Mucosa of descending colon (tissue), 3 donors: ENCODE data around the gene HTD2. TPM values are rescaled to one million over a fixed set of nuclear protein-coding genes. Genes with fewer than 3 reads are reported as not detected.

Experiments used
- ATAC-seq: fragments of 200-7000 bp; cut with Tn5 transposase; one replicate; pipeline ENCODE4 v1.9.1; 2020; ENCODE audit warnings: mild to moderate bottlenecking, moderate library complexity
- DNase-seq, 3 donors: peaks; one replicate each; pipeline ENCODE4 v3.0.0-alpha.2; 2020
- H3K36me3 ChIP-seq: fragments of 200-600 bp; one replicate; pipeline ENCODE4 v1.8.0; 2021; ENCODE audit warnings: low read depth, mild to moderate bottlenecking
- H3K4me1 ChIP-seq: fragments of 200-600 bp; one replicate; pipeline ENCODE4 v1.8.0; 2021; ENCODE audit warnings: low read depth, mild to moderate bottlenecking
- H3K4me3 ChIP-seq: fragments of 200-600 bp; one replicate; pipeline ENCODE4 v1.8.0; 2021; ENCODE audit warnings: mild to moderate bottlenecking
- H3K9me3 ChIP-seq: fragments of 200-600 bp; one replicate; pipeline ENCODE4 v1.8.0; 2021; ENCODE audit warnings: mild to moderate bottlenecking
- intact Hi-C, 2 donors: fragments of 100-400 bp; cut with DNase I in 1 of 2; cut with micrococcal nuclease in 1 of 2; formaldehyde crosslinking; loops; one replicate each; pipeline versions ENCODE4 v1.11.0 to v1.11.1; 2022; cut with DNase I, micrococcal nuclease
- long read RNA-seq, 2 donors: library from polyadenylated mRNA; unstranded; transcript quantifications; one replicate each; pipeline ENCODE4 v2.0.0, GENCODE V29; 2019 to 2021
- total RNA-seq, 3 donors: library from RNA; stranded (reverse); fragmentation: NEBNext Ultra II Directional in 2 of 3; extraction: Animal tissue kit (Norgen Biotek cat#: 25700) in 2 of 3; gene quantifications; one replicate each; pipeline versions ENCODE4 v1.2.1 to v1.2.4, GENCODE V29; 2021 to 2023
- TF ChIP-seq, protein P1 (sequence below): fragments of 200-600 bp; IDR thresholded peaks from one replicate; pipeline ENCODE4 v1.8.0; 2022; ENCODE audit warnings: antibody characterized with exemption, mild to moderate bottlenecking
- donor health status: DM: no; HTN: no; CAD: no; lungs with moderate emphysema.
- donor health status: DM: no; HTN: no; CAD: no.
- donor health status: DM: no; HTN: yes; CAD: no.

HTD2 gene
- 10 to 100 TPM in 2 of 3 donors, 1 to 10 TPM in 1; 9.7 to 13.7 (median 10.9) TPM for total RNA-seq
- long read RNA-seq, donor 1, transcript HTD2-206 (5 exons, 1,378 nt): minor isoform, 5 of 22 reads
- long read RNA-seq, donor 1, transcript HTD2-201 (5 exons, 1,508 nt): major isoform, 11 of 22 reads
- long read RNA-seq, donor 1, partial matches to known transcripts: 1 of 22 reads
- long read RNA-seq, donor 1, other reads (novel, unspliced or antisense): 4 of 22 reads
- long read RNA-seq, donor 2, transcript HTD2-206 (5 exons, 1,378 nt): major isoform, 6 of 13 reads
- long read RNA-seq, donor 2, transcript HTD2-201 (5 exons, 1,508 nt): major isoform, 6 of 13 reads
- long read RNA-seq, donor 2, partial matches to known transcripts: 0 of 13 reads
- long read RNA-seq, donor 2, other reads (novel, unspliced or antisense): 0 of 13 reads

GRCh38 chr3:58305882-58306711 lies at the start of gene HTD2, which contains the start of gene RPP14:
Gene HTD2, plus strand, starts transcription at chr3:58306520. Its CDS starts 11,094 bp downstream, at chr3:58317614.
Gene RPP14, plus strand, starts transcription at chr3:58306245. Its CDS starts 4,085 bp downstream, at chr3:58310330.
- intact Hi-C loops: no loop called here
- peaks cover 23% of the 10 kb centered on the region for H3K4me1 ChIP-seq
- DNase-seq (peak; percentile 99), ATAC-seq (peak; percentile 97)
- TF ChIP-seq, protein P1, sequence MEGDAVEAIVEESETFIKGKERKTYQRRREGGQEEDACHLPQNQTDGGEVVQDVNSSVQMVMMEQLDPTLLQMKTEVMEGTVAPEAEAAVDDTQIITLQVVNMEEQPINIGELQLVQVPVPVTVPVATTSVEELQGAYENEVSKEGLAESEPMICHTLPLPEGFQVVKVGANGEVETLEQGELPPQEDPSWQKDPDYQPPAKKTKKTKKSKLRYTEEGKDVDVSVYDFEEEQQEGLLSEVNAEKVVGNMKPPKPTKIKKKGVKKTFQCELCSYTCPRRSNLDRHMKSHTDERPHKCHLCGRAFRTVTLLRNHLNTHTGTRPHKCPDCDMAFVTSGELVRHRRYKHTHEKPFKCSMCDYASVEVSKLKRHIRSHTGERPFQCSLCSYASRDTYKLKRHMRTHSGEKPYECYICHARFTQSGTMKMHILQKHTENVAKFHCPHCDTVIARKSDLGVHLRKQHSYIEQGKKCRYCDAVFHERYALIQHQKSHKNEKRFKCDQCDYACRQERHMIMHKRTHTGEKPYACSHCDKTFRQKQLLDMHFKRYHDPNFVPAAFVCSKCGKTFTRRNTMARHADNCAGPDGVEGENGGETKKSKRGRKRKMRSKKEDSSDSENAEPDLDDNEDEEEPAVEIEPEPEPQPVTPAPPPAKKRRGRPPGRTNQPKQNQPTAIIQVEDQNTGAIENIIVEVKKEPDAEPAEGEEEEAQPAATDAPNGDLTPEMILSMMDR: peak; percentile 98
- H3K36me3 ChIP-seq: no peaks in the 10 kb centered on the region
- no peaks in the 10 kb centered on the region for H3K9me3 ChIP-seq
- peak within 1 kb of the TSS; percentile 56 for H3K4me3 ChIP-seq

GRCh38 chr3:58258392-58259055 lies 47.8 kb upstream of the HTD2 start:
- Histone ChIP-seq H3K9me3 (no peaks in the 10 kb centered on the region), H3K4me1 (peaks cover 7% of the 10 kb centered on the region), H3K4me3 (no peak overlapping the region), H3K36me3 (no peaks in the 10 kb centered on the region)
- TF ChIP-seq, protein P1: no peak
- ATAC-seq: no peak
- intact Hi-C loops: no loop called here
- no peak for DNase-seq

GRCh38 chr3:58260261-58260731 lies 46.0 kb upstream of the HTD2 start:
- TF ChIP-seq, protein P1: no peak
- no peak overlapping the region for H3K4me3 ChIP-seq
- no peaks in the 10 kb centered on the region for H3K9me3 ChIP-seq
- DNase-seq (no peak), ATAC-seq (peak; percentile 10)
- no peaks in the 10 kb centered on the region for H3K4me1 ChIP-seq
- intact Hi-C loops: no loop called here
- no peaks in the 10 kb centered on the region for H3K36me3 ChIP-seq

GRCh38 chr3:58260733-58261132 lies 45.6 kb upstream of the HTD2 start:
- TF ChIP-seq, protein P1: no peak
- H3K36me3 ChIP-seq: no peaks in the 10 kb centered on the region
- no peaks in the 10 kb centered on the region for H3K4me1 ChIP-seq
- ATAC-seq: no peak
- no peaks in the 10 kb centered on the region for H3K9me3 ChIP-seq
- intact Hi-C loops: no loop called here
- H3K4me3 ChIP-seq: no peak overlapping the region
- no peak for DNase-seq

- TF ChIP-seq, protein P1: no peak
- ATAC-seq (no peak), DNase-seq (no peak)
- Histone ChIP-seq H3K4me3 (no peak overlapping the region), H3K36me3 (no peaks in the 10 kb centered on the region), H3K9me3 (no peaks in the 10 kb centered on the region), H3K4me1 (no peaks in the 10 kb centered on the region)
- intact Hi-C loops: no loop called here
These were observed 44.2 kb upstream of the HTD2 start for GRCh38 chr3:58261954-58262666.
